B cell (primary cell): ENCODE data around the gene ANKAR.

Source experiments
- EZH2 ChIP-seq: IDR thresholded peaks from 2 replicates; pipeline ENCODE4 v1.6.1; 2012; ENCODE audit warnings: borderline replicate concordance, low read depth, mild to moderate bottlenecking, moderate library complexity, low read length; ENCODE audit not compliant: insufficient read depth, poor library complexity, severe bottlenecking
- TF ChIP-seq, protein P1 (sequence below): fragments of 200-600 bp; IDR thresholded peaks from one replicate; pipeline ENCODE4 v1.8.0; 2022; ENCODE audit warnings: antibody characterized with exemption, mild to moderate bottlenecking

DNA sequence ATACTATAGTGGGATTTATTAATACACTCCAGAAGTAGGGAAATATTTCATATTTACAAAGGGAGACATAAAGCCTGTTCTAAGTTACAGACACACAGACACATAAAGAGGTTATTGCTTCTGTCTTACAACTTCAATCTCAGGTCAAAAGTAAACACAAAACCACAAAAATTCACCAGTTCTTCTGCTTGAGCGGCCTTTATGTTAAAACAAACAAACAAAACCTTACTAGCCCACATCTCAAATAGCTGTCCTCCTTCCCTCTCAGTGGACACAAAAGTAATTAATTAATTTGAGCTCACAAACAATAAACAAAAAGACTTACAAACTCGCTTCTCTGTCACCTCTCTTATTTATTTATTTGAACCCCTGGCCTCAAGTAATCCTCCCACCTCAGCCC lies 14.7 kb upstream of the ANKAR start:
- TF ChIP-seq, protein P1, sequence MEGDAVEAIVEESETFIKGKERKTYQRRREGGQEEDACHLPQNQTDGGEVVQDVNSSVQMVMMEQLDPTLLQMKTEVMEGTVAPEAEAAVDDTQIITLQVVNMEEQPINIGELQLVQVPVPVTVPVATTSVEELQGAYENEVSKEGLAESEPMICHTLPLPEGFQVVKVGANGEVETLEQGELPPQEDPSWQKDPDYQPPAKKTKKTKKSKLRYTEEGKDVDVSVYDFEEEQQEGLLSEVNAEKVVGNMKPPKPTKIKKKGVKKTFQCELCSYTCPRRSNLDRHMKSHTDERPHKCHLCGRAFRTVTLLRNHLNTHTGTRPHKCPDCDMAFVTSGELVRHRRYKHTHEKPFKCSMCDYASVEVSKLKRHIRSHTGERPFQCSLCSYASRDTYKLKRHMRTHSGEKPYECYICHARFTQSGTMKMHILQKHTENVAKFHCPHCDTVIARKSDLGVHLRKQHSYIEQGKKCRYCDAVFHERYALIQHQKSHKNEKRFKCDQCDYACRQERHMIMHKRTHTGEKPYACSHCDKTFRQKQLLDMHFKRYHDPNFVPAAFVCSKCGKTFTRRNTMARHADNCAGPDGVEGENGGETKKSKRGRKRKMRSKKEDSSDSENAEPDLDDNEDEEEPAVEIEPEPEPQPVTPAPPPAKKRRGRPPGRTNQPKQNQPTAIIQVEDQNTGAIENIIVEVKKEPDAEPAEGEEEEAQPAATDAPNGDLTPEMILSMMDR, result no peak
- TF ChIP-seq EZH2, result no peak
